Measurements from ENCODE around the gene ZNF500. TPM values are rescaled to one million over a fixed set of nuclear protein-coding genes. Genes with fewer than 3 reads are reported as not detected.
A peak's percentile ranks its signal among the peaks of the same experiment; 100 is the strongest.

Gene ZNF500
- total and polyA plus RNA-seq, 8 donors, result 0.45 to 19.3 (median 4.5) TPM

GRCh38 chr16:4765511-4766474 is 1.2 kb downstream of the ZNF500 start:
- peak overlapping the region in 4 of 5 donors; percentile 90 to 94 (median 92) for H3K27ac ChIP-seq
- H3K9me3 ChIP-seq, result no peaks in the 10 kb centered on the region
- WGBS, 5 donors, result 68 to 75% (median 70%) methylated on average over 25 to 26 of the region's 26 CpGs
- H3K27me3 ChIP-seq, result no peaks in the 10 kb centered on the region
- TF ChIP-seq EP300 (IDR thresholded peaks at IDR 0.05) (no peak), POLR2AphosphoS5 (IDR thresholded peaks at IDR 0.05) (no peak), POLR2A (IDR thresholded peaks at IDR 0.05) (no peak), CTCF (IDR thresholded peaks at IDR 0.05) (no peak)
- H3K4me3 ChIP-seq, result peak overlapping the region; percentile 87 to 100 (median 98)
- H3K4me1 ChIP-seq, result peaks cover 24 to 52% (median 45%) of the 10 kb centered on the region in 4 donors
- no peak for DNase-seq
- intact Hi-C loops (cut with DNase I; ENCODE audit: low total_unique reads), result no loop called here
- H3K36me3 ChIP-seq, result peaks cover 30 to 49% (median 49%) of the 10 kb centered on the region in 4 donors

- WGBS, 5 donors, result 82 to 96% (median 88%) methylated on average over 7 of the region's 7 CpGs
- Histone ChIP-seq H3K4me1 (peaks cover 24 to 47% (median 40%) of the 10 kb centered on the region in 4 donors), H3K9me3 (no peaks in the 10 kb centered on the region), H3K4me3 (no peak overlapping the region), H3K36me3 (peaks cover 40 to 69% (median 69%) of the 10 kb centered on the region in 4 donors), H3K27me3 (no peaks in the 10 kb centered on the region), H3K27ac (no peak overlapping the region)
- TF ChIP-seq CTCF (IDR thresholded peaks at IDR 0.05), result no peak
- DNase-seq, result no peak
- intact Hi-C loops (cut with DNase I; ENCODE audit: low total_unique reads), result no loop called here
These were observed 3.2 kb downstream of the ZNF500 start for GRCh38 chr16:4763791-4764190.

GRCh38 chr16:4762205-4762604 is 4.8 kb downstream of the ZNF500 start:
- no peak for DNase-seq
- Histone ChIP-seq H3K27ac (no peak overlapping the region), H3K4me3 (no peak overlapping the region), H3K4me1 (peaks cover 15 to 34% (median 27%) of the 10 kb centered on the region in 4 donors), H3K27me3 (no peaks in the 10 kb centered on the region), H3K9me3 (no peaks in the 10 kb centered on the region), H3K36me3 (peaks cover 51 to 85% (median 85%) of the 10 kb centered on the region in 4 donors)
- WGBS, 5 donors, result 93 to 97% (median 94%) methylated on average over 4 to 9 of the region's 9 CpGs
- TF ChIP-seq CTCF (IDR thresholded peaks at IDR 0.05), result no peak
- no peak for TF ChIP-seq EP300 (IDR thresholded peaks at IDR 0.05)
- no peak for TF ChIP-seq POLR2A (IDR thresholded peaks at IDR 0.05)
- no peak for TF ChIP-seq POLR2AphosphoS5 (IDR thresholded peaks at IDR 0.05)
- intact Hi-C loops (cut with DNase I; ENCODE audit: low total_unique reads), result no loop called here

GRCh38 chr16:4760221-4760910 is 6.6 kb downstream of the ZNF500 start:
- no peak for DNase-seq
- TF ChIP-seq CTCF (IDR thresholded peaks at IDR 0.05), result no peak
- no peak for TF ChIP-seq POLR2A (IDR thresholded peaks at IDR 0.05)
- TF ChIP-seq POLR2AphosphoS5 (IDR thresholded peaks at IDR 0.05), result no peak
- no peak for TF ChIP-seq EP300 (IDR thresholded peaks at IDR 0.05)
- Histone ChIP-seq H3K4me3 (no peak overlapping the region), H3K27me3 (no peaks in the 10 kb centered on the region), H3K27ac (no peak overlapping the region), H3K36me3 (peaks cover 51 to 100% (median 100%) of the 10 kb centered on the region in 4 donors), H3K4me1 (peaks cover 3 to 22% (median 13%) of the 10 kb centered on the region in 4 donors), H3K9me3 (no peaks in the 10 kb centered on the region)
- intact Hi-C loops (cut with DNase I; ENCODE audit: low total_unique reads), result no loop called here
- WGBS, 5 donors, result 89 to 93% (median 89%) methylated on average over 14 to 23 of the region's 23 CpGs

Data from stomach (tissue), 9 donors.